Breast epithelium (tissue), 3 donors: ENCODE measurements around the gene PHTF2.

Experiments used
- CTCF ChIP-seq, 3 donors: fragments of 450-650 bp; IDR thresholded peaks; one replicate each; pipeline ENCODE4 v1.5.1; 2016 to 2017; ENCODE audit warnings: antibody characterized with exemption in 3 of 3, mild to moderate bottlenecking in 3 of 3, moderate library complexity in 3 of 3
- POLR2A ChIP-seq: fragments of 450-650 bp; IDR thresholded peaks from one replicate; pipeline ENCODE4 v1.6.1; 2016; ENCODE audit warnings: antibody characterized with exemption, mild to moderate bottlenecking, moderate library complexity
- POLR2AphosphoS5 ChIP-seq, 3 donors: sonication (generic); formaldehyde crosslinking; IDR thresholded peaks; one replicate each; pipeline ENCODE4 v1.6.1; 2017; ENCODE audit warnings: antibody characterized with exemption in 3 of 3

- TF ChIP-seq POLR2AphosphoS5 (IDR thresholded peaks at IDR 0.05) (no peak), CTCF (IDR thresholded peaks at IDR 0.05) (no peak), POLR2A (no peak)
These were observed 33.4 kb downstream of the PHTF2 start for GRCh38 chr7:77831953-77832352.
